GM21576 (cell line): ENCODE measurements around the gene LY6G6C.

ENCODE experiments used
- ATAC-seq: cut with Tn5 transposase; IDR thresholded peaks from one replicate; pipeline ENCODE4 v1.9.1; 2021; ENCODE audit warnings: mild to moderate bottlenecking, moderate library complexity; ENCODE audit not compliant: unreplicated experiment

The LY6G6C gene

GRCh38 chr6:31727717-31728671 lies 6.4 kb upstream of the LY6G6C start:
- no peak for ATAC-seq

GRCh38 chr6:31727034-31727716 lies 5.6 kb upstream of the LY6G6C start:
- ATAC-seq, result no peak

GRCh38 chr6:31725502-31726350 lies 4.2 kb upstream of the LY6G6C start:
- no peak for ATAC-seq

GRCh38 chr6:31723980-31724691 lies 2.6 kb upstream of the LY6G6C start:
- ATAC-seq, result no peak

- ATAC-seq, result no peak
Measured at GRCh38 chr6:31723245-31723979, 1.9 kb upstream of the LY6G6C start, which contains the start of gene MPIG6B. TSS of gene MPIG6B (plus strand) at chr6:31723373. CDS start at chr6:31723384, 11 bp downstream.

- ATAC-seq, result no peak
Measured at GRCh38 chr6:31722173-31722572, 627 bp upstream of the LY6G6C start.

- no peak for ATAC-seq
Measured at GRCh38 chr6:31720196-31720770, 1.3 kb downstream of the LY6G6C start.

- ATAC-seq, result no peak
Measured at GRCh38 chr6:31719001-31719400, 2.5 kb downstream of the LY6G6C start.

GRCh38 chr6:31718265-31718664 lies 3.3 kb downstream of the LY6G6C start:
- no peak for ATAC-seq

GRCh38 chr6:31717499-31718222 lies 3.9 kb downstream of the LY6G6C start:
- ATAC-seq, result no peak

- ATAC-seq, result no peak
Measured at GRCh38 chr6:31715022-31715958, 6.3 kb downstream of the LY6G6C start, which contains the start of gene LY6G6D. TSS of gene LY6G6D (plus strand) at chr6:31715348. CDS start at chr6:31715356, 8 bp downstream.

GRCh38 chr6:31713991-31714684 lies 7.4 kb downstream of the LY6G6C start:
- no peak for ATAC-seq

GRCh38 chr6:31713465-31713864 lies 8.1 kb downstream of the LY6G6C start:
- no peak for ATAC-seq

- ATAC-seq, result no peak
Measured at GRCh38 chr6:31712296-31712695, 9.2 kb downstream of the LY6G6C start.

- ATAC-seq, result no peak
Measured at GRCh38 chr6:31711233-31711632, 10.3 kb downstream of the LY6G6C start.

- no peak for ATAC-seq
Measured at GRCh38 chr6:31710523-31711219, 10.9 kb downstream of the LY6G6C start.
